VCaP (cell line): ENCODE results near the gene AHCY.
"Not testable (repeated sequence)": the region's sequence is repeated elsewhere in the genome, so short reads cannot be mapped to it uniquely, and the experiment has no call there.

ENCODE experiments used
- H3K27ac ChIP-seq: fragments of 450-650 bp; 2 replicates; pipeline ENCODE4 v1.5.1; 2017
- CTCF ChIP-seq: fragments of 450-650 bp; conservative IDR thresholded peaks from 2 replicates; pipeline ENCODE4 v1.5.1; 2017; ENCODE audit warnings: mild to moderate bottlenecking, moderate library complexity

AHCY gene

DNA sequence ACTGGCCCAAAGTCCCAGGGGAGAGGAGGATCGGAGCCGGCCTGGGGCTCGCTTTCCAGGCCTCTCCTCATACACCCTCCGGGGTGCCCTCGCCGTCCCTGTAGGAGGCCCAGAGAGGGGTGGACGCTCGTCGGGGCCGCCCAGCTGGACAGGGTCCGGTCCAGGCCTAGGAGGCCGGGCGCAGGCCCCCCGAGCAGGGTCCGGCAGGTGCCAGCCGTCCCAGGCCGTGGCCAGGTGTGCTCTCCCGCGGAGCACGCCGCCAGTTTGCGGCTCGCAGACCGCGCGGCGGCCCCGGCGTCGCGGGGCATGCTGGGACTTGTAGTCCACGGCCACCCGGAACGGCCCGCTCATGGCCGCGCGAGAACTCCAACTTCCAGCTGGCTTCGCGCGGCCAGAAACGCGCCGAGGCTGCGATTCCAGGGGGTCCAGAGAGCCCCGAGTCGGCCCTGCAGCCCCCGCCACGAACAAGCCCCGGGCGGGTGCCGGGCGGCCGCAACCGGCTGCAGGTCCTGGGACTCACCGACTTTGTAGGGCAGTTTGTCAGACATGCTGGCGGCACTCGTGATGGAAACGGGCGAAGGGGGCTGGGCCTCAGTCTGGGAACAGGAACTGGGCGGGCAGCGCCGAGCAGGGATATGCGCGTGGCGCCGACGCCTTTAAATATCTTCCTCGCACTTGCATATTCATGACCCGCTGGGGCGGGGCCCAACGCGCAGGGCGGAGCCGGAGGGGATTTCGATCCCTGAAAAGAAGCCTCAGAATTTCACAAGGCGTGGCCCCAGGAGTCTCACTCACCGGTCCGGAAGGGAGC, at the start of gene AHCY:
TSS of gene AHCY (minus strand) at position 633 of the 811 bp plus-strand sequence. CDS start at position 548, 85 bp downstream.
- peak within 1 kb of the TSS; percentile 94 for H3K27ac ChIP-seq
- TF ChIP-seq CTCF, result no peak

DNA sequence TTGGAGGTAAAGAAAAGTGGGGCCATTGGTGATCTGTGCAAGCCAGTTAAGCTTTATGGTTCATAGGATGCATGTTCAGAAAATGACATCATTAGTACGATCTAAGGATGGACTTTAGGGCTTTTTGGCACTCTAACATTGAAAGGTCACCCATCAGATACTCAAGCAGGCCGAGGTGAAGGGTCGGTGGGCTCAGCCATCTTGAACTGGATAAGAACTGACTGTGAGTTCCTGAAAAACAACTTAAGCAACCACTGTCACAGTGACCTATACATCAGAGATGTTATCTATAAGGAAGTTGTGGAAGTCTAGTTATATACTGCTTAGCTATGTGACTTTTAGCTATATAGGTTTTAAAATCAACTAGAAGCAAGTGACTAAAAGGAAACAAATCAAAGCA, 46.9 kb upstream of the AHCY start:
- TF ChIP-seq CTCF, result no peak
- H3K27ac ChIP-seq, result no peak overlapping the region

DNA sequence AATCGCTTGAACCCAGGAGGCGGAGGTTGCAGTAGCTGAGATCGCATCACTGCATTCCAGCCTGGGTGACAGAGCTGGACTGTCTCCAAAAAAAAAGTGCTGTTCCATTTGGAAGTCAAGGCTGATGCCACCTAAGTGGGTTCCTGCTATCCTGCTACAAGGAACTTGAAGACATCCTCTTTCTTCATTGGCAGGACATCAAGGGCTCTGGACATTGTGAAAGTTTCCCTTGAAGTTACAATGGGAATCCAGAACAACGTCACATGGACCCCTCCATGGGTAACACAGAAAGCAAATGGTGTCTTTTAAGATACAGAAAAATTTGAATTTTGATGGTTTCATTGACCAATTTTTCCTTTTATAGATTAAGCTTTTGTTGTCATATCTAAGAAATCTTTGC, 44.4 kb upstream of the AHCY start:
- no peak overlapping the region for H3K27ac ChIP-seq
- no peak for TF ChIP-seq CTCF

DNA sequence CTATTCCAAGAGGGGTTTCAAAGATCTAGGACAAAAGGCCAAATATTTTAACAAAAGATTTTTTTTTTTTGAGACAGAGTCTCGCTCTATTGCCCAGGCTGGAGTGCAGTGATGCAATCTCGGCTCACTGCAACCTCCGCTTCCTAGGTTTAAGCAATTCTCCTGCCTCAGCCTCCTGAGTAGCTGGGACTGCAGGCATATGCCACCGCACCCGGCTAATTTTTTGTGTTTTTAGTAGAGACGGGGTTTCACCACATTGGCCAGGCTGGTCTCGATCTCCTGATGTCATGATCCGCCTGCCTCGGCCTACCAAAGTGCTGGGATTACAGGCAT, 43.3 kb upstream of the AHCY start:
- H3K27ac ChIP-seq, result not testable (repeated sequence)

- not testable (repeated sequence) for H3K27ac ChIP-seq
These were observed 42.8 kb upstream of the AHCY start for GRCh38 chr20:34345839-34346532.

DNA sequence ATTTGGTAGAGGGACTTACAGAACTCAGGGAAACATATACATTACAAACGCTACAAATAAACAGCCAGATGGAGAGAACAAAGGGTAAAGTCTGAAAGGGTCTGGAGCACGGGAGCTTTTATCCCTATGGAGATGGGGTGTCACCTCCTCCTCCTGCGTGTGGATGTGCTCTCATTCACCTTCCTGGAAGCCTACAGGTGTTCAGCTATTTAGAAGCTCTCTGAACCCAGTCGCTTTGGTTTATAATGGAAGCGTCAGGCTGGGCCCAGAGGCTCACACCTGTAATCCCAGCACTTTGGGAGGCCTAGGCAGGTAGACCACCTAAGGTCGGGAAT, 42.2 kb upstream of the AHCY start:
- no peak for TF ChIP-seq CTCF
- H3K27ac ChIP-seq, result no peak overlapping the region

GRCh38 chr20:34344238-34344637, 41.1 kb upstream of the AHCY start:
- H3K27ac ChIP-seq, result no peak overlapping the region
- TF ChIP-seq CTCF, result no peak

GRCh38 chr20:34343458-34344211, 40.5 kb upstream of the AHCY start:
- TF ChIP-seq CTCF, result no peak
- H3K27ac ChIP-seq, result no peak overlapping the region

DNA sequence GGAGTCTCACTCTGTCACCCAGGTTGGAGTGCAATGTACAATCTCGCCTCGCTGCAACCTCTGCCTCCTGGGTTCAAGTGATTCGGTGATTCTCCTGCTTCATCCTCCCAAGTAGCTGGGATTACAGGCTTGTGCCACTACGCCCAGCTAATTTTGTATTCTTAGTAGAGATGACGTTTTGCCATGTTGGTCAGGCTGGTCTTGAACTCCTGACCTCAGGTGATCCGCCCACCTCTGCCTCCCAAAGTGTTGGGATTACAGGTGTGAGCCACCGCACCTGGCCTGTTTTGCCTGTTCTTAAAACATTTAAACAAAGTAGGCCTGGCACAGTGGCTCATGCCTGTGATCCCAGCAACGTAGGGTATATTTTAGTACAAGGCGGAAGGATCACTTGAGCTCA, 38.0 kb upstream of the AHCY start:
- H3K27ac ChIP-seq, result not testable (repeated sequence)

GRCh38 chr20:34340726-34341125, 37.6 kb upstream of the AHCY start:
- not testable (repeated sequence) for H3K27ac ChIP-seq
